ENCODE data around the gene GARS1.

GARS1 gene

DNA sequence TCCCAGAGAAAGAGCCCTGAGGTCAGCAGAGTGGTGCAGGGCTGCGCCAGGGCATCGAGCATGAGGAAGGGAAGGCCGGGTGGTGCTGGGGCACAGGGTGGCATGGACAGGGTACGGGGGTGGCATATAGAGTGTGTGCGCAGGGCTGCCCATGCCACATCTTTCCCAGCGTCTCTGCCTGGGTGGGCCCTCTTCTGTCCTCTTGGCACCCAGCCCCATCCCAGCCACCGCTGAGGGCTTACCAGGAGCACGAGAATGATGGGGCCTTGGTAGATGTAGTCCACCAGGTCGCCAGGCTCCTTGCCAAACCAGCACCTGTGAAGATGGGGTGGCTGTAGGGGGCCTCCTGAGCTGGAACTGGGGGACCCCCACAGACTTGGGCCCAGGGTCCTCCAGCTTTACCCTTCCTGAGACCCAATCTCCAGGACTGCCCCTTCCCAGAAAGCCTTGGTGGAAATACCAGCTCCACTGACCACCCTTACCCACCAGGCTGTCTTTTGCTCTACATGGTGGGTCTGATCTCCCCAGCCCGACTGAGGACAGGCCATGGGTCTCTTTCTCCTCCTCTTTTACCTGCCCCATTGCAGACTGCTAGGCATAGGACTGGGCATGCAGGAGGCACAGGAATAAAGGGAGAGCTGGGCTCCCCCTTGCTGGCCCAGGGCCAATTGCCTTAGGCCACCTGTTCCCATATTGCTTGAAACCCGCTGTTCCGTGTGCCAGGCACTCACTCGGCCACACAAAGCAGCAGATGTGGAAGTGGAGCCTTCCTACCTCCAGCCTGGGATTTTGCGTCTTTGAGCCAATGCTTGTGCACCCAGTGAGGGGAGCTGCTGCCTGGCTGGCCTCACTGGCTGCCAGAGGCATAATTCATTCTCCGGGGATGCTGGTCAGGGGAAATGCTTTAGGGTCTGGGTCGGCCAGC is 65.9 kb downstream of the GARS1 start:
- TF ChIP-seq, protein P1, sequence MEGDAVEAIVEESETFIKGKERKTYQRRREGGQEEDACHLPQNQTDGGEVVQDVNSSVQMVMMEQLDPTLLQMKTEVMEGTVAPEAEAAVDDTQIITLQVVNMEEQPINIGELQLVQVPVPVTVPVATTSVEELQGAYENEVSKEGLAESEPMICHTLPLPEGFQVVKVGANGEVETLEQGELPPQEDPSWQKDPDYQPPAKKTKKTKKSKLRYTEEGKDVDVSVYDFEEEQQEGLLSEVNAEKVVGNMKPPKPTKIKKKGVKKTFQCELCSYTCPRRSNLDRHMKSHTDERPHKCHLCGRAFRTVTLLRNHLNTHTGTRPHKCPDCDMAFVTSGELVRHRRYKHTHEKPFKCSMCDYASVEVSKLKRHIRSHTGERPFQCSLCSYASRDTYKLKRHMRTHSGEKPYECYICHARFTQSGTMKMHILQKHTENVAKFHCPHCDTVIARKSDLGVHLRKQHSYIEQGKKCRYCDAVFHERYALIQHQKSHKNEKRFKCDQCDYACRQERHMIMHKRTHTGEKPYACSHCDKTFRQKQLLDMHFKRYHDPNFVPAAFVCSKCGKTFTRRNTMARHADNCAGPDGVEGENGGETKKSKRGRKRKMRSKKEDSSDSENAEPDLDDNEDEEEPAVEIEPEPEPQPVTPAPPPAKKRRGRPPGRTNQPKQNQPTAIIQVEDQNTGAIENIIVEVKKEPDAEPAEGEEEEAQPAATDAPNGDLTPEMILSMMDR (IDR thresholded peaks at IDR 0.05; ENCODE audit: insufficient read depth, low read depth, low read length, missing control alignments), result no peak
- H3K4me3 ChIP-seq (ENCODE audit: low read depth, low read length), result no peak overlapping the region
- DNase-seq (ENCODE audit: low read depth), result no peak

DNA sequence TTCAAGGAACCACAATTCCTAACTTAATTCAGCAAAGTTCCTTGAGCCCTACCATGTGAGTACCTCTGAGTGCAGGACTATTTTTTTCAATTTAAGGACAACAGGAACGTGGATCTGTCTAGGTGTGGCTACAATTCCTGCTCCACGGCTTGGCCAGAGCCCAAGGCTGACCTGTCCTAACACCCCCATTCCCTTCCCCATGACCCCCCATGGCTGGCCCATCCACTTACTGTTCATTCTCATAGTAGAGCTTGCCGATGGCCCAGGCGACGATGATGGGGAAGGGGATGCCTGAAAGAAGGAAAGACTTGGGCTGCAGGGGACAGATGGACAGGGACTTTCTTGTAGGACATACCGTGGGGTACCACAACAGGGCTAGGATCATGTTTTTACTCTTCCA is 67.2 kb downstream of the GARS1 start:
- TF ChIP-seq, protein P1 (IDR thresholded peaks at IDR 0.05; ENCODE audit: insufficient read depth, low read depth, low read length, missing control alignments), result no peak
- DNase-seq (ENCODE audit: low read depth), result no peak
- H3K4me3 ChIP-seq (ENCODE audit: low read depth, low read length), result no peak overlapping the region

DNA sequence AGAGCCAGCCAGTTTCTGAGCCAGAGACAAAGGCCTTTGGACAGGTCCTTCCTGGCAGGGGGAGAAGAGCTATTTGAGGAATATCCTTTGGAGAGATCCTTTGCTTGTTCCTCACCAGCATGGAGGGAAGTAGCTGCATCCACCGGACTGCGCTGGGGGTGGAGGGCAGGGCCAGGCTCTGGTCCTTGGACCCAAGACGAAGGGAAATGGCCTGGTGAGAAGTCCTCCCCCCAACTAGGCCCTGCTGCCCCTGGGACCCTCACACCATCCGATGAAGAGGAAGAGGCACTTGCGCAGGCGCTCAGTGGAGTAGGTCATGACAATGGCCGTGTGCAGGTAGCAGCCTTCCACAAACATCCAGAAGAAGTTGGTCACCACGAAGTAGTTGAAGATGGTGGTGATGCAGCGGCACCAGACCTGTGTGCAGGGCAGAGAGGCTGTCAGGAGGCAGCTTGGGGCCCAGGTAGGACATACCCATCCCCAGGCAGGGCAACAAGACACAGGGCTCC is 67.8 kb downstream of the GARS1 start:
- TF ChIP-seq, protein P1 (IDR thresholded peaks at IDR 0.05; ENCODE audit: insufficient read depth, low read depth, low read length, missing control alignments), result no peak
- H3K4me3 ChIP-seq (ENCODE audit: low read depth, low read length), result no peak overlapping the region
- DNase-seq (ENCODE audit: low read depth), result no peak

DNA sequence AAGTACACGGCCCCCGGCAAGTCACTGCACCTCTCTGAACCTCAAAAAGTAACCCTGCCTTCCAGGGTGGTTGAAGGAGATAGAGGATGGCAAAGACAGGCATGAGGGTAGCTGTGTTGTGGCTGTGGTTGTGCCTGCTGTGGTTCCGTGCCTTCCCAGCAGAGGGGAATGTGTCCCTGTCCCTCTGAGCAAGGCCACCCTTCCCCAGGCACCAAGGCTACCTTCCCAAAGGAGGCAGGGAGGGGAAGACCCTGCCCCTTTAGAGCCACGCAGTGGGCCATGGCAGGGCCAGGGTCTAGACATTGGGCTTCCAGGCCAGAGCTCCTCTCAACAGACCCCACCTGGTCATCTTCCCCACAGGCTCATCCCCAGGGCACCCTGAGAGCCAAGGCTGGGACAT is 68.7 kb downstream of the GARS1 start:
- H3K4me3 ChIP-seq (ENCODE audit: low read depth, low read length), result no peak overlapping the region
- no peak for DNase-seq (ENCODE audit: low read depth)
- TF ChIP-seq, protein P1 (IDR thresholded peaks at IDR 0.05; ENCODE audit: insufficient read depth, low read depth, low read length, missing control alignments), result no peak

DNA sequence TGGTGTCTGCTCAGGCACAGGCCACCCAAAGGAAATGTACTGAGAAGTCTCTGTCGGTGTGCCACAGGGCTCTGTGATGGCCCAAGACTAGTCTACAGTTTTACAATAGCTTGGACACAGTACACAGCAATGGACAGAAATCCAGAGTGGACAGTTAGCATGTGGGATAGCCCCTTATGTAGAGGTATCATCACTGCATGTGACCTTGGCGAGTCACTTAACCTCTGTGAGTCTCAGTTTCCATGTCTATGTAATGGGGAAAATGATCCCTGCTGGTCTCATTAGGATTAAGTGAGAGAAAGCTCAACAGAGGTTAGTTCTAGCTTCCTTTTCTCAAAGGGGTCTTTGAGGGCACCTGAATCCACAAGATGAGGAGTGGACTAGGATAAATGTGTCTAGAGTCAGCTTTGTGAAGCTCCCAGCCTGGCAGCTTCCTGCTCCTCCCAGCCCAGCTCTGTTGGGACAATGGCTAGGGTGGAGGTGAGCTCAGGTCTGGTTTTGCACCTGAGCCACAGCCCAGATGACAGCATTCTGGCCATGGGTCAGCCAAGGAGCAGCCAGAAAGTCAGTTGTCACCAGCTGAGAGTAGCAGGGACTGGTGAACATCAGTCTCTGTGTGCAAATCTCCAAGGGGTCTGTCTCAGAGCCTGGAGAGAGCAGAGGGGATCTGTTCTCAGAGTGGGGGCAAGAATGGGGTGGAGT is 69.7 kb downstream of the GARS1 start:
- no peak for DNase-seq (ENCODE audit: low read depth)
- TF ChIP-seq, protein P1 (IDR thresholded peaks at IDR 0.05; ENCODE audit: insufficient read depth, low read depth, low read length, missing control alignments), result no peak
- no peak overlapping the region for H3K4me3 ChIP-seq (ENCODE audit: low read depth, low read length)

DNA sequence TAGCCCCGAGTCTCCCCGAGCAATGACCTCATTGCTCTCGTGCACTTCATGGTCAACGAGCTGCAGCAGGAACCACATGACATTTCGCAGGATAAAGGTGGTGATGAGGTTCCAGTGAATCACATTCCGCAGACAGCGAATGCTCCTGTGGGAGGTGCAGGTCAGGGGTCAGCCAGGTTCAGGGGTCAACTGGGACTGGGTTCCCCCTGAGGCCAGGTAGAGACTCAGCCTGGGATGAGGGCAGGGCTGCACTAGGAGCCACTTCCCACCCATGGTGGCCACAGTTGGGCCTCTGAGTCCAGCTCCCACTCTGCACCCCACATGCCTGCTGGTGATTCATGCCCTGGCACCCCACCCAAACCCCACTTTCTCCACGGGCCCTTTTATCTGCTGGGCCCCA is 70.4 kb downstream of the GARS1 start:
- DNase-seq (ENCODE audit: low read depth), result no peak
- TF ChIP-seq, protein P1 (IDR thresholded peaks at IDR 0.05; ENCODE audit: insufficient read depth, low read depth, low read length, missing control alignments), result no peak
- no peak overlapping the region for H3K4me3 ChIP-seq (ENCODE audit: low read depth, low read length)
